NCI-H1436 (cell line): Measurements from ENCODE around the gene KIF21A.
"Not testable (repeated sequence)": the region's sequence is repeated elsewhere in the genome, so short reads cannot be mapped to it uniquely, and the experiment has no call there.

Experiments used
- DNase-seq: peaks from one replicate; lab custom pipeline; 2025; lab: John Stamatoyannopoulos, UW

KIF21A gene, protein sequence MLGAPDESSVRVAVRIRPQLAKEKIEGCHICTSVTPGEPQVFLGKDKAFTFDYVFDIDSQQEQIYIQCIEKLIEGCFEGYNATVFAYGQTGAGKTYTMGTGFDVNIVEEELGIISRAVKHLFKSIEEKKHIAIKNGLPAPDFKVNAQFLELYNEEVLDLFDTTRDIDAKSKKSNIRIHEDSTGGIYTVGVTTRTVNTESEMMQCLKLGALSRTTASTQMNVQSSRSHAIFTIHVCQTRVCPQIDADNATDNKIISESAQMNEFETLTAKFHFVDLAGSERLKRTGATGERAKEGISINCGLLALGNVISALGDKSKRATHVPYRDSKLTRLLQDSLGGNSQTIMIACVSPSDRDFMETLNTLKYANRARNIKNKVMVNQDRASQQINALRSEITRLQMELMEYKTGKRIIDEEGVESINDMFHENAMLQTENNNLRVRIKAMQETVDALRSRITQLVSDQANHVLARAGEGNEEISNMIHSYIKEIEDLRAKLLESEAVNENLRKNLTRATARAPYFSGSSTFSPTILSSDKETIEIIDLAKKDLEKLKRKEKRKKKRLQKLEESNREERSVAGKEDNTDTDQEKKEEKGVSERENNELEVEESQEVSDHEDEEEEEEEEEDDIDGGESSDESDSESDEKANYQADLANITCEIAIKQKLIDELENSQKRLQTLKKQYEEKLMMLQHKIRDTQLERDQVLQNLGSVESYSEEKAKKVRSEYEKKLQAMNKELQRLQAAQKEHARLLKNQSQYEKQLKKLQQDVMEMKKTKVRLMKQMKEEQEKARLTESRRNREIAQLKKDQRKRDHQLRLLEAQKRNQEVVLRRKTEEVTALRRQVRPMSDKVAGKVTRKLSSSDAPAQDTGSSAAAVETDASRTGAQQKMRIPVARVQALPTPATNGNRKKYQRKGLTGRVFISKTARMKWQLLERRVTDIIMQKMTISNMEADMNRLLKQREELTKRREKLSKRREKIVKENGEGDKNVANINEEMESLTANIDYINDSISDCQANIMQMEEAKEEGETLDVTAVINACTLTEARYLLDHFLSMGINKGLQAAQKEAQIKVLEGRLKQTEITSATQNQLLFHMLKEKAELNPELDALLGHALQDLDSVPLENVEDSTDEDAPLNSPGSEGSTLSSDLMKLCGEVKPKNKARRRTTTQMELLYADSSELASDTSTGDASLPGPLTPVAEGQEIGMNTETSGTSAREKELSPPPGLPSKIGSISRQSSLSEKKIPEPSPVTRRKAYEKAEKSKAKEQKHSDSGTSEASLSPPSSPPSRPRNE (N-terminal part only)

GRCh38 chr12:39443081-39443928, at the start of gene KIF21A:
Gene KIF21A (minus strand): TSS chr12:39443120. CDS start chr12:39442970, 150 bp downstream.
- DNase-seq: peak; percentile 79

- no peak for DNase-seq
Measured at GRCh38 chr12:39490500-39491282, 47.8 kb upstream of the KIF21A start.

DNA sequence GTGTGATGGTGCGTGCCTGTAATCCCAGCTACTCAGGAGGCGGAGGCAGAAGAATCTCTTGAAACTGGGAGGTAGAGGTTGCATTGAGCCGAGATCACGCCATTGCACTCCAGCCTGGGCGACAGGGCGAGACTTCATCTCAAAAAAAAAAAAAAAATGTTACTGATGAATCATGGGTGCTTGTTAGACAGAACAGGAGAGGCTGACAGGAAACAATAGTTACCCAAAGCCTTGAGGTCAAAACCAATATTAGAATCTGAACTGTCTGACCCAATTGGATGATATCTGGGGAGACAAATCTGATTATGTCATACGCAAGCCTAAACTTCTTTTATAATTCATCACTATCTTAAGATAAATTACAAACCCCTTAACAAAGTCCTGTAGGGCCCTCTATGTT, 40.7 kb upstream of the KIF21A start:
- no peak for DNase-seq

DNA sequence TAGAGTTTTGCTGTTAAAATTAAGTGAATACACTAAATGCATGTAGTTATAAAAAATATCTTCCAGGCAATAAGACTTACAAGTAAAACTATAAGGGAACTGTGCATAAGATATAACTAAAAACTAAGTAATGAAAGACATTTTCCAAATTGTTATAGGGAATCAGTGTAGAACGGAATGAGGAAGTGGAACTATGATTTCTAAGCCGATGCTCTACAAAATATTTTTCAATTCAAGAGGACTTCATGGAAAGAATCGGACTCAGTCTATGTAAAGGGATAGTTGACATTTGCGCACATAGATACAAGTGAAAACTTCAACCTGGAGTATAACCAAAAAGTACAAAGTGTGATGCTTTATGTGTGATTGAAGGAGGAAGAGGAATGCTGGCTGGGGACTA, 40.1 kb upstream of the KIF21A start:
- no peak for DNase-seq

DNA sequence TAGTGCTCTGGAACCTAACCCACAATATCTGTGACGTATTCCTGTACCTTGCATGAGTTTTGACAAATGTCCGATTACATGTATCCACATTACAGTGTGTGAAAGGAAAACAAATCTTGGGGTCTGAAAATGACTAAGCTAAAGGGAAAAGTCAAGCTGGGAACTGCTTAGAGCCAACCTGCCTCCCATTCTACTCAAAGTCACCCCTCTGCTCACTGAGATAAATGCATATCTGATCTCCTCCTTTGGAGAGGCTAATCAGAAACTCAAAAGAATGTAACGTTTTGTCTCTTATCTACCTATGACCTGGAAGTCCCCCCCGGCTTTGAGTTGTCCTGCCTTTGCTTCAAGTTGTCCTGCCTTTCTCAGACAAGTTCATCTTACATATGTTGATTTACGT, 34.0 kb upstream of the KIF21A start:
- no peak for DNase-seq

GRCh38 chr12:39476121-39476520, 33.2 kb upstream of the KIF21A start:
- DNase-seq: no peak

DNA sequence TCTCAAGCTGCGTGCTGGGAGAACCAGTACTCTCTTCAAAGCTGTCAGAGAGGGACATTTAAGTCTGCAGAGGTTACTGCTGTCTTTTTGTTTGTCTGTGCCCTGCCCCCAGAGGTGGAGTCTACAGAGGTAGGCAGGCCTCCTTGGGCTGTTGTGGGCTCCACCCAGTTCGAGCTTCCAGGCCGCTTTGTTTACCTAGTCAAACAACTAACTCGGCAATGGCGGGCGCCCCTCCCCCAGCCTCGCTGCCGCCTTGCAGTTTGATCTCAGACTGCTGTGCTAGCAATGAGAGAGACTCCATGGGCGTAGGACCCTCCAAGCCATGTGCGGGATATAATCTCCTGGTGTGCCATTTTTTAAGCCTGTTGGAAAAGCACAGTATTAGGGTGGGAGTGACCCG, 32.2 kb upstream of the KIF21A start:
- not testable (repeated sequence) for DNase-seq

DNA sequence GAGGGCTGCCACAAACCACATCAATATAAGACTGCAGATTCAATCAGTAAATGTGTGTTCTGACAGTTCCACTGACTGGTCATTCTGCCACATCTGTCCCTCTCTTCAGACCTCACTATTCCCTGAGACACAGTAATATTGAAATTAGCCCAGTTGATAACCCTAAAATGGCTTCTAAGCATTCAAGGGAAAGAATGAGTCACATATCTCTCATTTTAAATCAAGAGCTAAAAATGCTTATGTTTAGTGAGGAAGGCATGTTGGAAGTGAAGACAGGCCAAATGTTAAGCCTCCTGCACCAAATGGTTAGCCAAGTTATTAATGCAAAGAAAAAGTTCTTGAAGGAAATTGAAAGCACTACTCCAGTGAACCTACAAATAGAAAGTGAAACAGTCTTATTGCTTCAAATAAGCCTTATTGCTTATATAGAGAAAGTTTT, 24.5 kb upstream of the KIF21A start:
- DNase-seq: no peak

GRCh38 chr12:39464976-39465695, 22.2 kb upstream of the KIF21A start:
- DNase-seq: no peak

DNA sequence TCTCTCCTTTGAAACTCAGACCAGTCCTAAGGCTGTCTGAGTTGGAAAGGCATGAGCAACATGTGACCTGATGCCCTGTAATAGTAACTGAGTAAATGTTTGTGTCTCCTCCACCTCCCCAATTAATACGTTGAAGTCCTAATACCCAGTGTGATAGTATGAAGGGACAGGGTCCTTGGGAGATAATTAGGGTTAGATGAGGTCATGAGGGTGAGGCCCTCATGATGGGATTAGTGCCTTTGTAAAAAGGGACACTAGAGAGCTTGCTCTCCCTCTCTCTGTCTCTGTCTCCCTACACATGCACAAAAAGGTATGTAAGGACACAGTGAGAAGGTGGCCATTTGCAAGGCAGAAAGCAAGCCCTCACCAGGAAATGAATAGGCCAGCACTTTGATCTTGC, 18.1 kb upstream of the KIF21A start:
- DNase-seq: no peak

DNA sequence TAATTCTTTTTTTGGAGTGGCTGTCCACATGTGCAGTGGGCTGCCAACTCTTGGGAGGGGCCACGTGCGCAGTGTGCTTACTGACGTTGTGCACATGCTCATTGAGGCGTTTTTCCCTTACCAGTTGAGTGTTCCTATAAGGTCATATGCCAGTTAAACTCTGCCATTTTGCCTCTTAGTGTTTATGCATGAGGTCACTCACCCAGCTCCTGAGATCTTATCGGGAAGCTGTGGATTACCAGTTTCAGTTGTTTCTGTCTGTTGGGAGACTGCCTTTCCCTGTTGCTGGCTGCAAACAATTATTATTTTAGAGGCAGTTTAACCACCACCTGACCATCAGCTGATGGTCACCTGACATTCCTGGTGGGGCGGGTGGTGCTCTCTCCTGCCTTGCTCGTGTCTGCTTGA, 16.1 kb upstream of the KIF21A start:
- DNase-seq: no peak

DNA sequence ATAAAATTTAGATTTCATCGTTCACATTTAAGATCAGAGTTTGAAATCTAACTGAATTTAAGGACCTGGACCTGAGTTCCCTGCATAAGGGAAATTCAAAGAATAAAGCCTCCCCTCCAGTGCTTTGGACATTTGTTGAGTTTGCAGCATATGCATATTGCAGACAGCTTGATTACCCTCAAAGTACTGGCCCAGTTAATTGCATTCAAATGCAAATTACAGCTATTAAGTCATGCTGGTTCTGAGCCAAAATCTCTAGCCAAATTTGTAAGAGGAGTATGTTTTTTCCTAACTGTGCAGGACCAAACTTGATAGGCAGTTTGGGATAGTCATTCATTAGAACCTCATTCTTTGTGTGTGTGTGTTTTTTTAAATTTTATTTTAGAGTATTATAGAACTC, 9.1 kb upstream of the KIF21A start:
- no peak for DNase-seq

- DNase-seq: no peak
Measured at GRCh38 chr12:39448038-39448437, 5.1 kb upstream of the KIF21A start.

GRCh38 chr12:39443929-39444209, 949 bp upstream of the KIF21A start:
- no peak for DNase-seq

DNA sequence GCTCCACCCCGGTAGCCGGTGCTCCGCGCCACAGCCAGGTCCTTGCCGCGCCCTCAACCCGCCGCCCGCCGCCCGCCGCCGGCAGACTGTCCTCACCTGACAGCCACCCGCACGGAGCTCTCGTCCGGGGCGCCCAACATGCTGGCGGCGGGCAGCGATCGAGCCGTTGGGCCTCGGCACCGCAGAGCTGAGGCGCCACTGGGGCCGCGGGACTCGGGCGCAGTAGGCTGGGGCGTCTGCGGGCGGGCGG, 164 bp downstream of the KIF21A start:
- DNase-seq: no peak

- peak; percentile 47 for DNase-seq
Measured at GRCh38 chr12:39441963-39442830, 723 bp downstream of the KIF21A start.

GRCh38 chr12:39441189-39441962, 1.5 kb downstream of the KIF21A start:
- no peak for DNase-seq

GRCh38 chr12:39440781-39441180, 2.1 kb downstream of the KIF21A start:
- DNase-seq: no peak

GRCh38 chr12:39440101-39440500, 2.8 kb downstream of the KIF21A start:
- no peak for DNase-seq
